ENCODE results near the gene RMI2.

DNA sequence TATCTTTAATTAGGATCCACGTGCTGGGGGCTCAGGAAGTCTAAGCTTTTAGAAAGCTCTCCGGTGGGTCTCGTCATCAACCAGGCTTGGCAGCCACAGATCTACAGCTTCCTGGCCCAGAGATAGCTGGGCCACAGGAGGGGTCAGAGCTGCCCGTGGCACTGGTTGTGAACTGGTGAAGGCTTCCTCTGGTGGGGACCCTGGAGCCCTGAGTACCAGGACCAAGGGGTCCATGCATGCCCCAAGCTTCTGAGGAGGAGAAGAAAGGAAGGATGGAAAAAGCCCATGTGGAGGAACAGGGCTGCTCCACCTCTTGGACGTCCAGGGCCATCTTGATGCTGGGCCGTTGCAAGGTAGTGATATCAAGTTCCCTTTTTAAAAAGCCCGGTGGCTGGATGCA lies 13.3 kb downstream of the RMI2 start:
- TF ChIP-seq FOXM1 (IDR thresholded peaks at IDR 0.05; ENCODE audit: borderline replicate concordance): no peak
- TF ChIP-seq HDGF (IDR thresholded peaks at IDR 0.05; ENCODE audit: borderline replicate concordance): no peak
- no peak for TF ChIP-seq CTBP1 (IDR thresholded peaks at IDR 0.05; ENCODE audit: borderline replicate concordance)
- TF ChIP-seq TARDBP (IDR thresholded peaks at IDR 0.05): no peak
- no peak for TF ChIP-seq SP1 (IDR thresholded peaks at IDR 0.05)
- TF ChIP-seq NFRKB (IDR thresholded peaks at IDR 0.05): no peak
- TF ChIP-seq LEF1 (IDR thresholded peaks at IDR 0.05; ENCODE audit: borderline replicate concordance): no peak
- TF ChIP-seq ZNF384 (IDR thresholded peaks at IDR 0.05): no peak
- TF ChIP-seq ELF4 (IDR thresholded peaks at IDR 0.05): no peak
- no peak for TF ChIP-seq SUZ12 (IDR thresholded peaks at IDR 0.05)
- TF ChIP-seq L3MBTL2 (conservative IDR thresholded peaks at IDR 0.05): no peak

All from HEK293T (cell line).